BJ (cell line): Measurements from ENCODE around the gene MED17. TPM values are rescaled to one million over a fixed set of nuclear protein-coding genes. Genes with fewer than 3 reads are reported as not detected.
"Not testable (repeated sequence)": the region's sequence is repeated elsewhere in the genome, so short reads cannot be mapped to it uniquely, and the experiment has no call there.

ENCODE experiments used
- CTCF ChIA-PET: fragments of 350-600 bp; formaldehyde crosslinking; extraction: SDS; loops from one replicate; lab custom pipeline; 2021; ENCODE audit warnings: antibody characterized with exemption, inconsistent platforms; lab: Yijun Ruan, JAX
- POLR2A ChIA-PET: fragments of 300-600 bp; sonication (Branson Sonifier 250); formaldehyde crosslinking; extraction: SDS; loops from one replicate; lab custom pipeline; 2021; ENCODE audit warnings: antibody characterized with exemption; lab: Charles Lee
- DNase-seq: peaks from one replicate; pipeline ENCODE4 v3.0.0-alpha.2; 2011; ENCODE audit warnings: low read depth
- H3K27me3 ChIP-seq: 2 replicates; pipeline ENCODE4 v1.6.0; 2011; ENCODE audit warnings: low read length; ENCODE audit not compliant: control insufficient read depth, insufficient read depth
- H3K36me3 ChIP-seq: 2 replicates; pipeline ENCODE4 v1.5.1; 2011; ENCODE audit warnings: low read length; ENCODE audit not compliant: control insufficient read depth, insufficient read depth
- H3K4me3 ChIP-seq: 2 replicates; pipeline ENCODE4 v1.5.1; 2011; ENCODE audit warnings: low read depth, mild to moderate bottlenecking, control low read depth, low read length
- polyA plus RNA-seq: library from polyadenylated mRNA; depleted of rRNA; stranded (reverse); fragments of >200 nt; gene quantifications from 2 replicates; pipeline ENCODE4 v1.2.3, GENCODE V29; 2011
- TF ChIP-seq, protein P1 (sequence below): IDR thresholded peaks from 2 replicates; pipeline ENCODE4 v1.5.1; 2011; ENCODE audit warnings: low read depth, mild to moderate bottlenecking, control low read depth, inconsistent platforms, low read length, moderate library complexity; ENCODE audit not compliant: insufficient read depth

The MED17 gene
- polyA plus RNA-seq, 1 experiment, result 10.4 TPM

DNA sequence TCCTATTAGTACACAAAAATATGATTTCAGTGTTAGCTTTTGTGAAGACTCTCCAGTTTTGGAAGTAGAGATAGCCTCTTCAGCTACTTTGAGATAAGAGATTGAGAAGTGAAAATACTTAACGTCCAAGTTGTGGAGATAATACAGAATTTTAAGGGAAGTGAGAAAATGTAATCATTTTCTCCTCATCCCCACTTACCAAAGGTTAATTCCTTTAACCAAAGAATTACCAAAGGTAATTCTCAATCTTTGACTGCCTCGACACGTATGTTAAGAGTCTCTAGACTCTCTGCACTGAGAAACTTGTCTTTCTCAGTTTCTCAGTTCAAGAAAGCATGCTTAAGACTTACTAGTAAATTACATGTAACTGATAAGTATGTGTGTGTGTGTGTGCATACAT is 27.3 kb upstream of the MED17 start:
- Histone ChIP-seq H3K4me3 (no peak overlapping the region), H3K36me3 (peaks cover 6% of the 10 kb centered on the region), H3K27me3 (no peaks in the 10 kb centered on the region)
- ChIA-PET POLR2A (no interaction called here), CTCF (interaction anchor here (0.8 kb wide), 1 partner anchor 16 kb away, joined by 3 read pairs; the partner anchor contains the start of genes C11orf54 and TAF1D)
- TF ChIP-seq, protein P1, sequence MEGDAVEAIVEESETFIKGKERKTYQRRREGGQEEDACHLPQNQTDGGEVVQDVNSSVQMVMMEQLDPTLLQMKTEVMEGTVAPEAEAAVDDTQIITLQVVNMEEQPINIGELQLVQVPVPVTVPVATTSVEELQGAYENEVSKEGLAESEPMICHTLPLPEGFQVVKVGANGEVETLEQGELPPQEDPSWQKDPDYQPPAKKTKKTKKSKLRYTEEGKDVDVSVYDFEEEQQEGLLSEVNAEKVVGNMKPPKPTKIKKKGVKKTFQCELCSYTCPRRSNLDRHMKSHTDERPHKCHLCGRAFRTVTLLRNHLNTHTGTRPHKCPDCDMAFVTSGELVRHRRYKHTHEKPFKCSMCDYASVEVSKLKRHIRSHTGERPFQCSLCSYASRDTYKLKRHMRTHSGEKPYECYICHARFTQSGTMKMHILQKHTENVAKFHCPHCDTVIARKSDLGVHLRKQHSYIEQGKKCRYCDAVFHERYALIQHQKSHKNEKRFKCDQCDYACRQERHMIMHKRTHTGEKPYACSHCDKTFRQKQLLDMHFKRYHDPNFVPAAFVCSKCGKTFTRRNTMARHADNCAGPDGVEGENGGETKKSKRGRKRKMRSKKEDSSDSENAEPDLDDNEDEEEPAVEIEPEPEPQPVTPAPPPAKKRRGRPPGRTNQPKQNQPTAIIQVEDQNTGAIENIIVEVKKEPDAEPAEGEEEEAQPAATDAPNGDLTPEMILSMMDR, result no peak
- DNase-seq, result no peak

DNA sequence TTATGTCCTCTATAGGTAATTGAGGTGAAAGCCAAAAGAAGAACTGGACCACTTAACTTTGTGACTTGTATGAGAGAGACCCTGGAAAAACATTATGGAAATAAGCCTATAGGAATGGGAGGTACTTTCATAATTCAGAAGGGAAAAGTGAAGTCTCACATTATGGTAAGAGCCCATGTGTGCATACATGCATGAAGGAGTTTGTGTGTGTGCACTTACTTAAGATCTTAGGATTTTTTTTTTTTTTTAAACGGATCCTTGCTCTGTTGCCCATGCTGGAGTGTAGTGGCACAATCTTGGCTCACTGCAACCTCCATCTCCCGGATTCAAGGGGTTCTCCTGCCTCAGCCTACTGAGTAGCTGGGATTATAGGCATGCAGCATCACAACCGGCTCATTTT is 26.8 kb upstream of the MED17 start:
- ChIA-PET POLR2A (no interaction called here), CTCF (interaction anchor here (0.8 kb wide), 1 partner anchor 16 kb away, joined by 3 read pairs; the partner anchor contains the start of genes C11orf54 and TAF1D)
- Histone ChIP-seq H3K4me3 (no peak overlapping the region), H3K36me3 (peaks cover 6% of the 10 kb centered on the region), H3K27me3 (no peaks in the 10 kb centered on the region)
- TF ChIP-seq, protein P1, result no peak
- DNase-seq, result no peak

DNA sequence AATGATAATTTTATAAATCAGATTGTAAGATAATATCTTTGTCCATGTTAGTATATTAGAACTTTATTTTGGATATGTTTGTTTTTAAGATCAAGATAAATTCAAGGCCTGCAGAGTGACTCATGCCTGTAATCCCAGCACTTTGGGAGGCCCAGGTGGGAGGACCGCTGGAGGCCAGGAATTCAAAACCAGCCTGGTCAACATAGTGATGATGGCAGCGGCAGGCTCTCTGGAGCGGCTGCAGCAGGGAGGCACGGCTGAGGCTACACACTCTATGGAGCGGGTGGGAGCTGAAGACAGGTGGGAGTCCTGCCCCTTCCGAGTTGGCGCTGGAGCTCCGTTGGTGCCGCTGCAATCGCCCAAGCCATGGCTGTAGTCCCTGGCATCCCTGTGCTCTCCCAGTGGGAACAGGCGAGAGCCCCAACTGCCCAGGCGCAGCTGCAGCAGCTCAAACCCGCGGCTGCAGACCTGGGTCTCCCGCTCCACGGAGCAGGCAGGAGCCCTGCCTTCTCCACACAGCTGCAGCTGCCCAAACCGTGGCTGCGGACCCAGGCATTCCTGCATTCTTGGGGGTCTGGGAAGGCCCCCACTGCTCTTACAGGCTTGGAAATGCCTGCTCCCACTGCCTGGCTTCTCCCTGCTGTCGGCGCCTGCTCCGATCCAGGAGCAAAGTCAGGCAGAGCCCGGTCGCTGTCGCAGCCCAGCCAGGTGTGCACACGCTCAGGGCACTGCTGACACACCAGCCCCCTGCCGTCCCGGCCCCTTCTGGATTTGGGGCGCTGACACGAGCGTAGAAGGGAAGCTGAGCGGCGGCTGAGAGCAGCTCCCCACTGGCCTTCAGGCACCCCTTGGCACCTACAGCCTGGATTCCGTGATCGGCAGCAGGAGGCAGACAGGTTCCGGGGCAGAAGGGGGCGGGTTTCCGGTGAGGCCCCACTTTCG is 25.9 kb upstream of the MED17 start:
- H3K4me3 ChIP-seq, result no peak overlapping the region
- H3K36me3 ChIP-seq, result peaks cover 6% of the 10 kb centered on the region
- CTCF ChIA-PET, result no interaction called here
- POLR2A ChIA-PET, result no interaction called here
- DNase-seq, result no peak
- H3K27me3 ChIP-seq, result no peaks in the 10 kb centered on the region
- TF ChIP-seq, protein P1, result no peak

DNA sequence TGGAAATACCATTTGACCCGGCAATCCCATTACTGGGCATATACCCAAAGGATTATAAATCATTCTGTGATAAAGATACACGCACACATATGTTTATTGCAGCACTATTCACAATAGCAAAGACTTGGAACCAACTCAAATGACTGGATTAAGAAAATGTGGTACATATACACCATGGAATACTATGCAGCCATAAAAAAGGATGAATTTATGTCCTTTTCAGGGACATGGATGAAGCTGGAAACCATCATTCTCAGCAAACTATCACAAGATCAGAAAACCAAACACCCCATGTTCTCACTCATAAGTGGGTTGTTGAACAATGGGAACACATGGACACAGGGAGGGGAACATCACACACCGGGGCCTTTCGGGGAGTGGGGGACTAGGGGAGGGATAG is 25.0 kb upstream of the MED17 start:
- CTCF ChIA-PET, H3K27me3 ChIP-seq, DNase-seq, H3K4me3 ChIP-seq, H3K36me3 ChIP-seq, POLR2A ChIA-PET: not testable (repeated sequence)

DNA sequence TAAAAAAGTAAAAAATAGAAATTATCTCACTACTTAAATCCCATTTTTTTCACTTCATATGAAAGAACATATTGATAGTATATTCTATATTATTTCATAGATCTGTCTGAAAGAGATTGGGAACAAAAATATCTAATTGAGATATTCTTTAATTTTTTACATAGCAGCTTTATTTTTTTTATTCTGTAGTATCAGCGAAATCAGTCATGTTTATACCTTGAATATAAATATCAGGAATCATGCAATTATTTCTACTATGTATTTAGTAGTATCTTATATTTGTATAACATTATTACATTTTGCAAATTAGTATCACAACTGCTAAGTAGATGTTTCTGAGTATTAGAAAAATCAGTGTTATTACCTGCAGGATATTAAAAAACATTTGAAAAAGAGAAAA is 22.2 kb upstream of the MED17 start:
- Histone ChIP-seq H3K27me3 (no peaks in the 10 kb centered on the region), H3K36me3 (peaks cover 6% of the 10 kb centered on the region), H3K4me3 (no peak overlapping the region)
- POLR2A ChIA-PET, result no interaction called here
- TF ChIP-seq, protein P1, result no peak
- DNase-seq, result no peak
- CTCF ChIA-PET, result interaction anchor here (0.6 to 0.8 kb wide), 2 partner anchors 21 to 23 kb away, joined by 3 read pairs; partner anchors contain the start of genes C11orf54 and TAF1D
